ENCODE data around the gene ISM2. TPM values are rescaled to one million over a fixed set of nuclear protein-coding genes. Genes with fewer than 3 reads are reported as not detected.

Gene ISM2
- polyA plus RNA-seq, 2 of the 4 experiments (the other 2 are of a cell fraction), result 0.10 to 0.21 TPM

GRCh38 chr14:77524536-77524935 lies 25.9 kb upstream of the ISM2 start (continued):
- TF ChIP-seq CEBPB (IDR thresholded peaks at IDR 0.05) (no peak), MYC (IDR thresholded peaks at IDR 0.05; ENCODE audit: borderline replicate concordance, low read length) (no peak), NFE2L2 (conservative IDR thresholded peaks at IDR 0.05; ENCODE audit: low read length) (no peak), TFCP2L1 (CRISPR knock-in tag; IDR thresholded peaks at IDR 0.05) (no peak), POLR2A (IDR thresholded peaks at IDR 0.05; ENCODE audit: low read length) (no peak), CBX8 (IDR thresholded peaks at IDR 0.05) (no peak), EHF (CRISPR knock-in tag; IDR thresholded peaks at IDR 0.05) (no peak)

- no peak for TF ChIP-seq RARB (CRISPR knock-in tag; IDR thresholded peaks at IDR 0.05)
- TF ChIP-seq FOXS1 (CRISPR knock-in tag; IDR thresholded peaks at IDR 0.05), result no peak
- TF ChIP-seq ZSCAN20 (CRISPR knock-in tag; IDR thresholded peaks at IDR 0.05), result no peak
- no peak for TF ChIP-seq RFX5 (IDR thresholded peaks at IDR 0.05)
- no peak for TF ChIP-seq HOXB5 (CRISPR knock-in tag; IDR thresholded peaks at IDR 0.05)
- TF ChIP-seq E2F6 (IDR thresholded peaks at IDR 0.05; ENCODE audit: borderline replicate concordance, low read depth), result no peak
- no peak for TF ChIP-seq POLR2AphosphoS2 (conservative IDR thresholded peaks at IDR 0.05; ENCODE audit: low read length)
- no peak for TF ChIP-seq HEYL (CRISPR knock-in tag; IDR thresholded peaks at IDR 0.05)
- no peak for TF ChIP-seq SMC3 (IDR thresholded peaks at IDR 0.05)
- TF ChIP-seq HMGXB4 (CRISPR knock-in tag; IDR thresholded peaks at IDR 0.05; ENCODE audit: borderline replicate concordance), result no peak
- TF ChIP-seq TFCP2L1 (CRISPR knock-in tag; IDR thresholded peaks at IDR 0.05), result no peak
- TF ChIP-seq FOSL2 (IDR thresholded peaks at IDR 0.05), result no peak
- TF ChIP-seq FOSL2 (CRISPR knock-in tag; IDR thresholded peaks at IDR 0.05), result no peak
- no peak for TF ChIP-seq BCL3 (IDR thresholded peaks at IDR 0.05)
- no peak for TF ChIP-seq EP300 (IDR thresholded peaks at IDR 0.05)
- no peak for TF ChIP-seq MAZ (IDR thresholded peaks at IDR 0.05; ENCODE audit: borderline replicate concordance, low read depth, low read length)
- Histone ChIP-seq H3K4me2 (no peak overlapping the region), H3K9me3 (no peaks in the 10 kb centered on the region), H3K4me3 (no peak overlapping the region), H3K27ac (no peak overlapping the region), H3K4me1 (no peaks in the 10 kb centered on the region)
- ChIA-PET POLR2A (no interaction called here), CTCF (no interaction called here)
- FAIRE-seq (no peak), DNase-seq (ENCODE audit: low read depth in 1 of 2, low spot score in 1 of 2) (no peak), ATAC-seq (no peak)
- WGBS (ENCODE audit: missing lambda C conversion rate), result 73% methylated on average over 3 of the region's 3 CpGs
These were observed 24.5 kb upstream of the ISM2 start for GRCh38 chr14:77523109-77523508.

- Histone ChIP-seq H3K27ac (no peak overlapping the region), H3K4me2 (no peak overlapping the region), H3K4me3 (no peak overlapping the region), H3K9me3 (no peaks in the 10 kb centered on the region), H3K4me1 (no peaks in the 10 kb centered on the region)
- ChIA-PET CTCF (interaction anchor here (0.9 to 1.8 kb wide), 3 partner anchors 8 to 62 kb away, joined by 3 to 7 read pairs (median 4); no protein-coding TSS in a partner anchor), POLR2A (no interaction called here)
- TF ChIP-seq ESRRA (IDR thresholded peaks at IDR 0.05; ENCODE audit: borderline replicate concordance, low read length) (no peak), CHD4 (IDR thresholded peaks at IDR 0.05; ENCODE audit: borderline replicate concordance) (no peak), MAFK (IDR thresholded peaks at IDR 0.05; ENCODE audit: partially characterized antibody) (no peak), NPAS2 (CRISPR knock-in tag; IDR thresholded peaks at IDR 0.05; ENCODE audit: borderline replicate concordance) (no peak), E2F6 (IDR thresholded peaks at IDR 0.05; ENCODE audit: borderline replicate concordance, low read depth) (no peak), MYC (IDR thresholded peaks at IDR 0.05; ENCODE audit: borderline replicate concordance, low read length) (no peak), MAZ (IDR thresholded peaks at IDR 0.05; ENCODE audit: borderline replicate concordance, low read depth, low read length) (no peak), SREBF2 (IDR thresholded peaks at IDR 0.05) (no peak), USF2 (IDR thresholded peaks at IDR 0.05) (no peak), JUN (IDR thresholded peaks at IDR 0.05) (no peak), NR3C1 (IDR thresholded peaks at IDR 0.05) (no peak), GATA3 (IDR thresholded peaks at IDR 0.05; ENCODE audit: borderline replicate concordance) (no peak), ZSCAN20 (CRISPR knock-in tag; IDR thresholded peaks at IDR 0.05) (no peak), CBX8 (IDR thresholded peaks at IDR 0.05) (no peak), POLR2A (IDR thresholded peaks at IDR 0.05; ENCODE audit: low read length) (no peak)
- DNase-seq (ENCODE audit: low read depth in 1 of 2, low spot score in 1 of 2), result no peak
- no peak for FAIRE-seq
- no peak for ATAC-seq
- 94% methylated on average over 4 of the region's 4 CpGs for WGBS (ENCODE audit: missing lambda C conversion rate)
These were observed 21.9 kb upstream of the ISM2 start for GRCh38 chr14:77520555-77520954.
